Measurements from ENCODE around the gene KMT2C.
"Not testable (repeated sequence)": the region's sequence is repeated elsewhere in the genome, so short reads cannot be mapped to it uniquely, and the experiment has no call there.

The KMT2C gene

GRCh38 chr7:152355474-152356057 is 80.2 kb downstream of the KMT2C start:
- no peak for DNase-seq

DNA sequence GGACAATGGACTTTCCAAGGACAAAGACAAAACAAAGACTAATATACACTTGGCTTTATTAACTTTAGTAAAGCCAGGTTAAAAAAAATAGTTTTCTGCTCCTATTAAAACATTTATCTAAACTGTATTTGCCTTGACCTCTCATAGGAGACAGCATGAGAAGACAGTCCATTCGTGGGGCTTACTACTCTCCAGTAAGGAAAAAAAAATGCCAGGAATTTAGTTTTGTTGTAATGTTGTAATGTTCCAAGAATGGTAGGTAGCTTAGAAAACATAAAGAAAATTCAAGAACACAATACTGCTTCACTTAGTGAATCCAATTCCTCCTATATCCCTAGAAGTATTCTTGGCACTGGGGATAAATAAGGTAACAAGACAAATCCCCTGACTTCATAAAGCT is 81.7 kb downstream of the KMT2C start:
- no peak for DNase-seq

DNA sequence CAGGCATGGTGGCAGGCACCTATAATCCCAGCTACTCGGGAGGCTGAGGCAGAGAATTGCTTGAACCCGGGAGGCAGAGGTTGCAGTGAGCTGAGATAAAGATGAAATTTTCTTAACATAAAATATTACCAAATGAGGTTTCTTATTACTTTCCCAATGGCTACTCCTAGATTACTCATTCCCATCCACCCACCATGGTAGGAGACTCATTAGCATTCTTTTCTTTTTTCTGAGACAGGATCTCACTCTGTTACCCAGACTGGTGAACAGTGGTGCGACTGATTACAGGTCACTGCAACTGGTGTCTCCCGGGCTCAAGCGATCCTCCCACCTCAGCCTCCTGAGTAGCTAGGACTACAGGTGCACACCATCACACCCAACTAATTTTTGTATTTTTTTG is 82.5 kb downstream of the KMT2C start:
- not testable (repeated sequence) for DNase-seq

- DNase-seq = not testable (repeated sequence)
Measured at GRCh38 chr7:152351747-152352146, 84.1 kb downstream of the KMT2C start.

DNA sequence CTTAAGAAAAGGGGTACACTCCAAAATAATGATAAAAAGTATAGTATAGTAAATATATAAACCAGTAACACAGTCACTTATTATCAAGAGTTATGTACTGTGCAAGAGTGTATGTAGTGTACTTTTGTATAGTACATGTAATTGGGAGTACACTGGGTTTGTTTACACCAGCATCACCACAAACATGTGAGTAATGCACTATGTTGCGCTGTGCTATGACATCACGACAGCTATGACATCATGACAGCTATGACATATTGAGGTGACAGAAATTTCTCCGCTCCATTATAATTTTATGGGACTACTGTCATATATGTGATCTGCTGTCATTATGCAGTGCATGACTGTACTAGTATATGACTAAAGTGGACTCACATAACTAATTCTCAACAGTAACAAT is 84.6 kb downstream of the KMT2C start:
- DNase-seq = no peak

GRCh38 chr7:152347888-152348287 is 87.9 kb downstream of the KMT2C start:
- DNase-seq = no peak

DNA sequence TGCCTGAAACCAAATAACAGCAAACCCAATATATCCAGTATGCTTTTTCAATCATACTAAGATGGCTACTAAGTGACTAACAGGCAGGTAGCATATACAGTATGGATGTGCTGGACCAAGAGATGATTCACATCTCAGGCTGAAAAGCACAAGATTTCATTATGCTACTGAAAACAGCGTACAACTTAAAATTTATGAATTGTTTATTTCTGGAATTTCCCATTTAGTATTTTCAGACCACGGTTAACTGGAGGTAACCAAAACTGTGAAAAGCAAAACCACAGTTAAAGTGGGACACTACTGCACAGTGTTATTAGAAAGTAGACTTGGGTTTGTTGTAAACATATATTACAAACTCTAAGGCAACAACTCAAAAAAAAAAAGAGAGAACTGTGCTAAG is 91.5 kb downstream of the KMT2C start:
- DNase-seq = no peak

DNA sequence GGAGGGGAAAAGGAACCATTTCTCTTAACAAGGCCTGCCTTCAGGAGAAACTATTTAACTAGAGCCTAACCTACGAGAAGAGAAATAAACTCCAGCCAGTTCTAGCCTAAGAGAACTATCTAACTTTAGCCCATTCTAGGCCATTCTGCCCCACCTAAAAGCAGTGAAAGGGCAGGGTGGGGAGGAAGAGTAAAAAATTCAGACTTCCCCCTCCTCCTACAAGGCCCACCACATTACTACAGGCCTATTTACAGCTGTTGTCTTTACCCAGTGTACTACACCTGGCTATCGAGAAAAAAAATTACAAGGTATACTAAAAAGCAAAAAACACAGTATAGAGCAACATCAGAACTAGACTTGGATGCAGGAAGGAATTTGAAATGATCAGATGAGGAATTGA is 93.0 kb downstream of the KMT2C start:
- no peak for DNase-seq

DNA sequence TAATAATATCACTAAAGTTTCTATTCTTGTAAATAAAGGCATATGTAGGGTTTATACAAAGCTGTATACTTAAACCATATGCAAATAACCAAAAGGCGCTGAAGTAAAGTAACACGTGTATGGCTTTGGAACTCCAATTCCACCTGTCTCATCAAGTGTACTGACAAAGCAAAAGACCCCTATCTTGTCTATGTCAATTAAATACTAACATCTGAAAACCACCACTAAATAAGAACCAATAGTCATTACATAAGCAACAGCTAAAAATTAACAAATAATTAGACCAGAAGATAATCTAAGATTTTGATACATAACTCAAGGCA is 93.9 kb downstream of the KMT2C start:
- no peak for DNase-seq

DNA sequence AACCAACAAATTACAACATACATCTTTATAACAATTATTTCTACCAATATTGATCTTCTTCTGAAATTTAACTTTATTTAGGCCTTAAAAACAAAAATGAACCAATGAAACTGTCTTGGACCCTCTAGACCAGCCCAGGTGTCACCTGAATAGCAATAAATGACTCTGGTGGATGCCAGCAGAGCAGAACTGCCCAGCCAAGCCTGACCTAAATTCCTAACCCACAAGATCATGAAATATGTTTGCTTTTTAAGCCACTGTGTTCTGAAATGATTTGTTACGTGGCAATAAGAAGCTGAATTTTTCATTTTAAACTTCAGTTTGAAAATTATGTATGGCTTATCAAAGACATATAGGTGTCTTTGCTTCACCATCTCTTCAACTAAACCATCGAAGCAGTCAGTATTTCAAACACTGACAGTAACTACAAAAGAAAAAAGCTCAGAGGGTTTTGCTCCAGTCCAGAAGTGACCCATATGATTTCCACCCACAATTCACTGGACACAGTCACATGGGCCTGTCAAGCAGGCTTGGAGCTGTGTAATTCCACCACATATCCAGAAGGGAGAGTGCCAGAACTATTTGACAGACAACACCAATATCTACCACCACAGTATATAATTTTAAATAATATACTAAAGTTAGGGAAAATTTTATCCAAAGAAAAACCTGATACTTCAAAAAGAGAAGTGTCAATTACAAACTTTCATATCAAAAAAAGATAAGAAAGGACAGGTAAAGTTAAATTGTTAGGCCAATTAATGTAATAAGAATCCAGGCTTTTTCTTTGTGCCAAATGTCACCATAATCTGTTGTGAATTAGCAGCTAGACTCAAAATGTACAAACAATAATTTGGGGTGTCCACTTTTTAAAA is 94.5 kb downstream of the KMT2C start:
- DNase-seq = no peak

DNA sequence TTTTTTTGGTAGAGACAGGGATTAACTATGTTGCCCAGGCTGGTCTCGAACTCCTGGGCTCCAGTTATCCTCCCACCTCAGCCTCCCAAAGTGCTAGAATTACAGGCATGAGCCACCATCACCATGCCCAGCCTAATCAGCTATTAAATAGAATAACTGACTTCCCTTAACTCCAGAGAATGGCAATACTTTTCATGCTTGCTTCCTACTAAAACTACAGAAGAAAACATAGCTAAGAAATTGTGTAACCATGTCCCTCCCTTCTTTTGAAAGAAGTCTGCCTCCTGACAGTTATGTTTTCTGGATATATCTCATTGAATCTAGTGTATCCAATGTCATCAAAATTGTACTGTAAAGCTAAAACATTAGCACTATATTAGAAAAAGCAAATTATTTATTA is 95.6 kb downstream of the KMT2C start:
- DNase-seq = no peak

DNA sequence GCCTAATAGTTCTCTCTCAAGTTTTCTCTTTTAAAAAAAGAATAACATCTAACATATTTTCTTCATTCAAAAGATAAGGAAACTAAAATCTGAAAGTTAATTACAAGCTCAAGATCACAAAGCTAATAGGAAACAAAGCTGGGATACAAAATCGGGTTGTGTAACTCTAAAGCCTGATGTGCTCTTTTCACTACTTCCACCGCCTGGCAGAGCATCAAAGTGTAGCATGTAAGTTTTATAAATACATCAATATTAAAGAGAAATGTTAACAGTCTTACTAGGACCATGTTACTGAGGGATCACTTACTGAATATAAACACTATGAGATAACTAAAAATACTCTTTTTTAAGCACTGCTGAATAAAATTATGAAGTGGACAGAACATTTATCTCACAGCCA is 97.2 kb downstream of the KMT2C start:
- DNase-seq = no peak

DNA sequence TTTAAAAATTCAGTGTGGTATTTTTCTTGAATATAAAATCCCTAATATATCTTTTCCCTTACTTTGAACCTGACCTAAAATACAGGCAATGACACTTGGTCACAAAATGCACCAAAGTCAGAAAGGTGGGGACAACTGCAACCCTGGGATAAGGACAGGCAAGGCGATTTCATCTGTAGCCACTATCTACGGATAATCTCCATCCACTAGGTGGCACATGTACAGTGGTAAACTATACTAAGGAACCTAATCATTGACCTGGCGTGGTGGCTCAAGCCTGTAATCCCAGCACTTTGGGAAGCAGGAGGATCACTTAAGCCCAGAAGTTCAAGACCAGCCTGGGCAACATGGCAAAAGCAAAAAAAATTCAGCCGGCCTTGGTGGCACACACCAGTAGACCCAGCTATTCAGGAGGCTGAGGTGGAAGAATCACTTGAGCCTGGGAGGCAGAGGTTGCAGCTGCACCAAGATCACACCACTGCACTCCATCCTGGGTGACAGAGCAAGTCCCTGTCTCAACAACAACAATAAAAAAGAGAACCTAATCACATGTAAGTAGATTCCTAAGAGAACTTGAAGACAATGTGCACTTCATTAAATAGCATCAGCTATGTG is 98.9 kb downstream of the KMT2C start:
- peak; percentile 4 for DNase-seq

DNA sequence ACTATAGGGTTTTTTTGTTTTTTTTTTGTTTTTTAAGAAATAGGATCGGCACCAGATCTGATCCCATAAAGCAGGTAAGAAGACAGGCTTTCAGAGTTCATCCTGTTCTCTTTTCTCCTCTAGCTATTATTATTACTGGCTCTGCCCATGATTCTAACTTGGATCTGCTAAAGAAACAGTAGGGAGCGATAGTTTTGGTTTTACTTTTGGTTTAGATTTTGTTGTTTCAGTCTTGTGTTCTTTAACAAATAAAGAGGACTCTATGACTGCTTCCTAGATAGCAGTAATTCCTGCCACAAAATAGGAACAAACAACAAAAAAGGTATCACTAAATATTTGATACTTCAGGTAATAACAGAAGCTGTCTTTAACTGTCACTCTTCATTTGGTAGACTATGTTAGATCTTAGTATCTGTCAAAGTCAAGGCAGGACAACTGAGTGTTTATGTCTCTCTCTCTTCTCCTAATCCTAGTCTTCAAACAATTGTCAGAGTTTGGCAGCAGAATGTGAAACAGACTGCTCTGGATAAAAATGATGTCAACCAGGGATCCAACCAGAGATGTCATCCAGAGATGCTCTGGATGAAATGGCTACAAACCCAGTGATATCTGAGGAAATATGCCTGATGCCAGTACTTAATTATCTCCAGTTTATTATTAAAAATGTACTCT is 99.8 kb downstream of the KMT2C start:
- DNase-seq = no peak

DNA sequence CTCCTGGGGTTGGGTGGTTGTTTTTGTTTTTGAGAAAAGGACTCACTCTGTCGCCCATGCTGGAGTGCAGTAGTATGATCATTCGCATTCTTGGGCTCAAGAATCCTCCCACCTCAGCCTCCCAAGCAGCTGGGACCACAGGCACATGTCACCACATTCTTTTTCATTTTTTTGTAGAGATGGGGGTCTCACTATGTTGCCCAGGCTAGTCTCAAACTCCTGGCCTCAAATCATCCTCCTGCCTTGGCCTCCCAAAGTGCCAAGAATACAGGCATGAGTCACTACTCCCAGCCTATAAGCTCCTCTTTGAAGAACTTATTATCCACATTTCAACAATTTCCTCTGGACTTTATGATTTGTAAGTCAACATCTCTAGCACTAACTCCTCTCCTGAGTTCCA is 102.7 kb downstream of the KMT2C start:
- DNase-seq = no peak

- DNase-seq = no peak
Measured at GRCh38 chr7:152330827-152331226, 105.0 kb downstream of the KMT2C start.

DNA sequence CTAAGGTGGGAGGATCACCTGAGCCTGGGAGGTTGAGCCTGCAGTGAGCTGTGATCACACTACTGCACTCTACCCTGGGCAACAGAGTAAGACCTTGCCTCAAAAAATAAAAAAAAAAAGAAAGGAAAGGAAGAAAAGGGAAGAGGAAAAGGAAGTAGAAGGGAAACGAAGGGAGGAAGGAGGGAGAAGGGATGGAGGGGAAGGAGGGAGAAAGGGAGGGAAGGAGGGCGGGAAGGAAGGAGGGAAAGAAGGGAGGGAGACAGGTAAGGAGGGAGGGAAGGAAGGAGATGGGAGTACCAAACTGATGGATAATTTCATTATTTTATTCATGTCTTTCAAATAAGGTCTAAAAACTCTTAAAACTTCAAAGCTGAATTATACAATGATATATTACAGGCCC is 106.3 kb downstream of the KMT2C start:
- no peak for DNase-seq

DNA sequence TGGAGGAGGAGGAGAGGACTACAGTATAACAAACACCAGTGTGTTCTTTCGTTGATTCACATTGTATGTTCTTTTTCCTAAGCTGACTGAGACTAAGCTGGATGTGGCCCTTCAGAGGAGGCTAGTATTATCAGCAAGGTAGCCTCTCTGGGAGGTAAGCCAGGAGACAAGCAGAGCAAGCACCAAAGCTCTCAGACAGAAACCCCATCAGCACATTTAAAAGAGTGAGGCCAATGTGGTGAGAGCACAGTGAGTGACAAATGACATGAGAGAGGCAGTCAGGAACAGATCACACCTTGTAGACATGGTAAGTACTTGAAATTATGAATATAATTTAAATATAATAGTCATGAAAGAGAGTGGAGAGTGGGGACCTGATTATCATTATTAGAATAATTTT is 107.6 kb downstream of the KMT2C start:
- no peak for DNase-seq

GRCh38 chr7:152315845-152316244 is 120.0 kb downstream of the KMT2C start:
- DNase-seq = no peak

DNA sequence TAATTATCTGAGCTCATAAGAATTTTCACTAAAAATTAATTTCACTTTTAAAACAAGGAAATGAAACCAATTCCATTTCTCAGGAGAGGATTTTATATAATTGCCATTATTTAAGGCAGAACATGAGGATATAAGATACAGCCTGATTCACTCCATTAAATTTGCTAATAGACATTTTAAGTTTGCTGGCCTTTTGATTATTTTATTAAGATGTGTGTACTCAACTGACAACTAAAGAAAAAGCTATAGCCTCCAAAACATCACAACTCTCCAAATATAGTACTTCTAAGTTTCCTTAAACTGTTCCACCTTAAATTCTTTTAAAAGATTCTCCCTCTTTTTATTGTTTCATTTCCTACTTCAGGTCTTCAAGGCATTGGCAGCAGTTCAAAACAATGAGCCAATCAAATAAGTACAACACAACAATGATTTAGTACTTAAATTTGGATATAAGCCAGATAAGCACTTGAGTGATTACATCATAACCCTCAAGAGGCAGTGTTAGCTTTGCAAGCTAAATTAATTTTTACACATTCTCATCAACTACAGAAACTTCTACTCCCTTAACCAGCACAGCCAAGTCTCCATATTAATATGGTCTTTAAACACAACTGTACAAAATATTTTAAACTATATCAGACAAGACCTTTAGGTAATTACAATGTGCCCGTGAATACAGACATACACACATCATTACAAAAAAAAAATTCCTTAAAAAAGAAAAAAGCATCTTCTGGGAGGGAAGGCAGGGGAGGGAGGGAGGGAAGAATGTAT is 121.8 kb downstream of the KMT2C start:
- peak; percentile 8 for DNase-seq

GRCh38 chr7:152313217-152313616 is 122.6 kb downstream of the KMT2C start:
- DNase-seq = no peak

DNA sequence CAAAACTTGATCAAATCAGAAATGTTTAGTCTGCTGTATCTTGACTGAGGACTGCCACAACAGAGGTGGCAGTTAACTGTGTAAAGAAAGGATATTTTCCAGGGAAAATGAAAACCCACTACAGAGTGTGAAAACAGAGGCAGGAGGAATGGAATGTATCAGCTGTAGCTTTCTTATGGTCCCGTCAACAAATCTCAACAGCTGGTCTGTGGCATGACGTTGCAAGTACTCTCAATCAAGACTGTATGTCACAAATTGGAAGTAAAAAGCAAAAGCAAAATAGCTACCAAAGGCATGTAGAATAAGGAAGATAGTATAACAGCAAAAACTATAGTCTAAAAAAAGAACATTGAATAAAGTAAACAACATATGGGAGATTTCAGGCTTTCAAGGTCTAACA is 123.5 kb downstream of the KMT2C start:
- DNase-seq = no peak

DNA sequence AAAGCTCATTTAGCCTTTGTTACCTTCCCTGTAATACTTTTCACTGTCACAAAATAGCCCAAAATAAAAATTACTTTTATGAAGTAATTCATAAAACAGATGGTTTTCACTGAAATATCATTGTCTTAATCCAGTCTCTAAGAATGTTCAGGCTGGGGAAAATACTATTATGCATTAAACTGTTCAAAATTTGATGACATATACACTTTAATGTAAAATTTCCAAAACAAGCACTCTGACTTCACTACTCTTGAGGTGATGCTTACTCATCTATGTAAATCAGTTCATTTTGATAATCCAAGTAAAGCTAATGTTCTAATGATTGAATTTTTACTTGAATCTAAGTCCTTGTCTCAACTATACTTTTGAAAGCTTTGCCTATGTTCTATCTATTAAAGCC is 127.9 kb downstream of the KMT2C start:
- DNase-seq = no peak

Data from NCI-H510A (cell line).